Measurements from ENCODE around the gene HTR3D. TPM values are rescaled to one million over a fixed set of nuclear protein-coding genes. Genes with fewer than 3 reads are reported as not detected.

Gene HTR3D
- polyA plus RNA-seq, 1 donor (not counting 4 experiments of a cell fraction or from before 2014, with no cell fraction given), result not detected

DNA sequence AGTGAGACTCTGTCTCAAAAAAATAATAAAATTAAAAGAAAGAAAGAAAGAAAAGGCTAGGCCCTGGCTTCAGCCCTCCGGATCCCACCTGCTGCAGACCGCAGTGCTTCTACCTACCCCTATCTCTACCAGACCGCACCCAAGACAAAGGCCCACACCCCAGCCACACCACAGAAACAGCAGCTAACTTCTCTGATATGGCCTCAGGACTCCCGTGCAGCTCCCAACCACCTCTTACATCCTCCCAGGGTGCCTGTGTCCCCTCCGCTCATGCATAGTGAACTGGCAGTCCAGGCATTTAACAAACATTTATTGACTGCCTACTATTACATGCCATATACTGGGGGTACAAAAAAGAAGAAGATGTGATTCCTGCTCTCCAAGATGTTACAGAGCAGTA is 14.5 kb downstream of the HTR3D start:
- no peak for TF ChIP-seq EZH2 (IDR thresholded peaks at IDR 0.05; ENCODE audit: low read length)
- H3K9me3 ChIP-seq (ENCODE audit: control insufficient read depth, low read depth, low read length), result no peaks in the 10 kb centered on the region
- H3K9ac ChIP-seq (ENCODE audit: control insufficient read depth, extremely low read depth, insufficient read depth, low read length), result no peak overlapping the region
- no peaks in the 10 kb centered on the region for H3K4me1 ChIP-seq (ENCODE audit: control insufficient read depth, extremely low read depth, insufficient read depth, low read length)
- no peak overlapping the region for H3K4me2 ChIP-seq (ENCODE audit: control insufficient read depth, extremely low read depth, insufficient read depth, low read depth, low read length)
- dilution Hi-C loops (cut with MboI; ENCODE audit: extremely low pct_ligation_motif_present, low sequenced_read_pairs), result no loop called here
- DNase-seq (ENCODE audit: low read depth, low spot score) (no peak), FAIRE-seq (no peak)
- no peaks in the 10 kb centered on the region for H4K20me1 ChIP-seq (ENCODE audit: control insufficient read depth, extremely low read depth, insufficient read depth, low read length)
- H3K9me1 ChIP-seq (ENCODE audit: control insufficient read depth, extremely low read depth, insufficient read depth, low read length), result no peaks in the 10 kb centered on the region
- no peak overlapping the region for H2AFZ ChIP-seq (ENCODE audit: control insufficient read depth, low read length)
- H3K27me3 ChIP-seq (ENCODE audit: control insufficient read depth, extremely low read depth, insufficient read depth, low read length), result no peaks in the 10 kb centered on the region
- no peaks in the 10 kb centered on the region for H3K36me3 ChIP-seq (ENCODE audit: control insufficient read depth in 2 of 2, extremely low read depth in 1 of 2, insufficient read depth in 2 of 2, low read length in 2 of 2)
- H3K79me2 ChIP-seq (ENCODE audit: control insufficient read depth, insufficient read depth, low read length), result no peaks in the 10 kb centered on the region
- no peak overlapping the region for H3K4me3 ChIP-seq (ENCODE audit: control insufficient read depth in 2 of 3, extremely low read depth in 1 of 3, insufficient read depth in 2 of 3, low read depth in 1 of 3, low read length in 3 of 3)
- H3K27ac ChIP-seq (ENCODE audit: control insufficient read depth, insufficient read depth, low read length), result no peak overlapping the region

DNA sequence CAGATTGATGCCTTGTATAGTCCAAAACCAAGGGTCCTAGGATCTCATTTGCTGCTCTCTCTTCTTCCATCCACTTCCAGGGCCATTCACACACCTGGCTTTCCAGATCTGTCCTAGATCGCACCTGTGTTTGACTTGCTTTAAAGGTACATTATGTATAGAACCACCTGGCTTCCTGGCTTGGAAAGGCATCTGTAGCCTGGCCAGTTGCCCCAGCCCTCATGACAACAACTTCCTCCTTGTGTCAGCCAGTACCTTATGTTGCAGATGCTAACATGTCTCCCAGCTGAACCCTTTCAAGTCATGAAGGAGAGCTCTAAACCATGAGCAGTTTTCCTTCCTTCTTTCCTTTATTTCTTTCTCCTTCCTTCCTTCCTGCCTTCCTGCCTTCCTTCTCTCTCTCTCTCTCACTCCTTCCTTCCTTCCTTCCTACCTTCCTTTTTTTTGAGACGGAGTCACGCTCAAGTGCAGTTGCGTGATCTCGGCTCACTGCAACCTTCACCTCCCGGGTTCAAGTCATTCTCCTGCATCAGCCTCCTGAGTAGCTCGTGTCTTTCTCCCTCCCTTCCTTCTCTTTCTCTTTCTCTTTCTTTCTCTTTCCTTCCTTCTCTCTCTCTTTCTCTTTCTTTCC is 18.8 kb downstream of the HTR3D start:
- H3K4me1 ChIP-seq (ENCODE audit: control insufficient read depth, extremely low read depth, insufficient read depth, low read length), result no peaks in the 10 kb centered on the region
- no peak for TF ChIP-seq EZH2 (IDR thresholded peaks at IDR 0.05; ENCODE audit: low read length)
- TF ChIP-seq CTCF (optimal IDR thresholded peaks at IDR 0.05 in 1 of 3, IDR thresholded peaks at IDR 0.05 in 1 of 3, conservative IDR thresholded peaks at IDR 0.05 in 1 of 3; ENCODE audit: extremely low read depth in 1 of 3, insufficient read depth in 2 of 3, low read length in 3 of 3), result no peak
- FAIRE-seq (no peak), DNase-seq (ENCODE audit: low read depth, low spot score) (no peak)
- H3K79me2 ChIP-seq (ENCODE audit: control insufficient read depth, insufficient read depth, low read length), result no peaks in the 10 kb centered on the region
- H3K4me3 ChIP-seq (ENCODE audit: control insufficient read depth in 2 of 3, extremely low read depth in 1 of 3, insufficient read depth in 2 of 3, low read depth in 1 of 3, low read length in 3 of 3), result no peak overlapping the region
- H3K9me3 ChIP-seq (ENCODE audit: control insufficient read depth, low read depth, low read length), result no peaks in the 10 kb centered on the region
- no peaks in the 10 kb centered on the region for H3K36me3 ChIP-seq (ENCODE audit: control insufficient read depth in 2 of 2, extremely low read depth in 1 of 2, insufficient read depth in 2 of 2, low read length in 2 of 2)
- H3K9me1 ChIP-seq (ENCODE audit: control insufficient read depth, extremely low read depth, insufficient read depth, low read length), result no peaks in the 10 kb centered on the region
- H4K20me1 ChIP-seq (ENCODE audit: control insufficient read depth, extremely low read depth, insufficient read depth, low read length), result no peaks in the 10 kb centered on the region
- no peak overlapping the region for H2AFZ ChIP-seq (ENCODE audit: control insufficient read depth, low read length)
- peaks cover 4% of the 10 kb centered on the region for H3K27me3 ChIP-seq (ENCODE audit: control insufficient read depth, extremely low read depth, insufficient read depth, low read length)
- no peak overlapping the region for H3K9ac ChIP-seq (ENCODE audit: control insufficient read depth, extremely low read depth, insufficient read depth, low read length)
- dilution Hi-C loops (cut with MboI; ENCODE audit: extremely low pct_ligation_motif_present, low sequenced_read_pairs), result no loop called here
- no peak overlapping the region for H3K27ac ChIP-seq (ENCODE audit: control insufficient read depth, insufficient read depth, low read length)
- no peak overlapping the region for H3K4me2 ChIP-seq (ENCODE audit: control insufficient read depth, extremely low read depth, insufficient read depth, low read depth, low read length)

- FAIRE-seq (no peak), DNase-seq (ENCODE audit: low read depth, low spot score) (no peak)
- TF ChIP-seq CTCF (optimal IDR thresholded peaks at IDR 0.05 in 1 of 3, IDR thresholded peaks at IDR 0.05 in 1 of 3, conservative IDR thresholded peaks at IDR 0.05 in 1 of 3; ENCODE audit: extremely low read depth in 1 of 3, insufficient read depth in 2 of 3, low read length in 3 of 3) (no peak), EZH2 (IDR thresholded peaks at IDR 0.05; ENCODE audit: low read length) (no peak)
- Histone ChIP-seq H3K4me3 (ENCODE audit: control insufficient read depth in 2 of 3, extremely low read depth in 1 of 3, insufficient read depth in 2 of 3, low read depth in 1 of 3, low read length in 3 of 3) (no peak within 1 kb of the TSS), H3K4me1 (ENCODE audit: control insufficient read depth, extremely low read depth, insufficient read depth, low read length) (no peaks in the 10 kb centered on the region), H3K27ac (ENCODE audit: control insufficient read depth, insufficient read depth, low read length) (no peak within 1 kb of the TSS), H3K79me2 (ENCODE audit: control insufficient read depth, insufficient read depth, low read length) (no peaks in the 10 kb centered on the region), H3K4me2 (ENCODE audit: control insufficient read depth, extremely low read depth, insufficient read depth, low read depth, low read length) (no peak within 1 kb of the TSS), H3K9me3 (ENCODE audit: control insufficient read depth, low read depth, low read length) (no peaks in the 10 kb centered on the region), H3K27me3 (ENCODE audit: control insufficient read depth, extremely low read depth, insufficient read depth, low read length) (peaks cover 4% of the 10 kb centered on the region), H3K9me1 (ENCODE audit: control insufficient read depth, extremely low read depth, insufficient read depth, low read length) (no peaks in the 10 kb centered on the region), H3K9ac (ENCODE audit: control insufficient read depth, extremely low read depth, insufficient read depth, low read length) (no peak within 1 kb of the TSS), H3K36me3 (ENCODE audit: control insufficient read depth in 2 of 2, extremely low read depth in 1 of 2, insufficient read depth in 2 of 2, low read length in 2 of 2) (no peaks in the 10 kb centered on the region), H4K20me1 (ENCODE audit: control insufficient read depth, extremely low read depth, insufficient read depth, low read length) (no peaks in the 10 kb centered on the region), H2AFZ (ENCODE audit: control insufficient read depth, low read length) (no peak within 1 kb of the TSS)
- dilution Hi-C loops (cut with MboI; ENCODE audit: extremely low pct_ligation_motif_present, low sequenced_read_pairs), result no loop called here
These were observed 21.2 kb downstream of the HTR3D start, which contains the start of gene HTR3C for GRCh38 chr3:184052767-184053166. Gene HTR3C (plus strand): TSS chr3:184053047. CDS start chr3:184053081, 34 bp downstream.

All from keratinocyte (primary cell).